22Rv1 (cell line): ENCODE measurements around the gene DNASE2.

Experiments
- H3K27ac ChIP-seq: fragments of 450-650 bp; 2 replicates; pipeline ENCODE4 v1.5.1; 2017
- ZFX ChIP-seq: fragments of 450-650 bp; IDR thresholded peaks from 2 replicates; pipeline ENCODE4 v1.6.1; 2017; ENCODE audit warnings: antibody characterized with exemption, borderline replicate concordance
- TF ChIP-seq, protein P1 (sequence below): fragments of 450-650 bp; IDR thresholded peaks from 2 replicates; pipeline ENCODE4 v1.5.1; 2017; ENCODE audit warnings: mild to moderate bottlenecking

DNASE2 gene

DNA sequence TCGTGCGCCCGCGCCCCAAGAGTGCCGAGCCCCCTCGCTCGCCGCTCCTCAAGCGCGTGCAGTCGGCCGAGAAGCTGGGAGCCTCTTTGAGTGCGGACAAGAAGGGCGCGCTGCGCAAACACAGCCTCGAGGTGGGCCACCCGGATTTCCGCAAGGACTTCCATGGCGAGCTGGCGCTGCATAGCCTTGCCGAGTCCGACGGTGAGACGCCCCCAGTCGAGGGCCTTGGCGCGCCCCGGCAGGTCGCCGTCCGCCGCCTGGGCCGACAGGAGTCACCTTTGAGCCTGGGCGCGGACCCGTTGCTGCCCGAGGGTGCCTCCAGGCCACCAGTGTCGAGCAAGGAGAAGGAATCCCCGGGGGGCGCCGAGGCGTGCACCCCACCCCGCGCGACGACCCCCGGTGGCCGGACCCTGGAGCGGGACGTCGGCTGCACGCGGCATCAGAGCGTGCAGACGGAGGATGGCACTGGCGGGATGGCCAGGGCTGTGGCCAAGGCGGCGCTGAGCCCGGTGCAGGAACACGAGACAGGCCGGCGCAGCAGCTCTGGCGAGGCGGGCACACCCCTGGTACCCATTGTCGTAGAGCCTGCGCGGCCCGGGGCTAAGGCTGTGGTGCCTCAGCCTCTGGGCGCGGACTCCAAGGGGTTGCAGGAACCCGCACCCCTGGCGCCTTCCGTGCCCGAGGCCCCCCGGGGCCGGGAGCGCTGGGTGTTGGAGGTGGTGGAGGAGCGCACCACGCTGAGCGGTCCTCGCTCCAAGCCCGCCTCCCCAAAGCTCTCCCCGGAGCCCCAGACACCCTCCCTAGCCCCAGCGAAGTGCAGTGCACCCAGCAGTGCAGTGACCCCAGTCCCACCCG, 7.1 kb downstream of the DNASE2 start:
- TF ChIP-seq, protein P1, sequence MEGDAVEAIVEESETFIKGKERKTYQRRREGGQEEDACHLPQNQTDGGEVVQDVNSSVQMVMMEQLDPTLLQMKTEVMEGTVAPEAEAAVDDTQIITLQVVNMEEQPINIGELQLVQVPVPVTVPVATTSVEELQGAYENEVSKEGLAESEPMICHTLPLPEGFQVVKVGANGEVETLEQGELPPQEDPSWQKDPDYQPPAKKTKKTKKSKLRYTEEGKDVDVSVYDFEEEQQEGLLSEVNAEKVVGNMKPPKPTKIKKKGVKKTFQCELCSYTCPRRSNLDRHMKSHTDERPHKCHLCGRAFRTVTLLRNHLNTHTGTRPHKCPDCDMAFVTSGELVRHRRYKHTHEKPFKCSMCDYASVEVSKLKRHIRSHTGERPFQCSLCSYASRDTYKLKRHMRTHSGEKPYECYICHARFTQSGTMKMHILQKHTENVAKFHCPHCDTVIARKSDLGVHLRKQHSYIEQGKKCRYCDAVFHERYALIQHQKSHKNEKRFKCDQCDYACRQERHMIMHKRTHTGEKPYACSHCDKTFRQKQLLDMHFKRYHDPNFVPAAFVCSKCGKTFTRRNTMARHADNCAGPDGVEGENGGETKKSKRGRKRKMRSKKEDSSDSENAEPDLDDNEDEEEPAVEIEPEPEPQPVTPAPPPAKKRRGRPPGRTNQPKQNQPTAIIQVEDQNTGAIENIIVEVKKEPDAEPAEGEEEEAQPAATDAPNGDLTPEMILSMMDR: no peak
- no peak for TF ChIP-seq ZFX
- peak overlapping the region; percentile 91 for H3K27ac ChIP-seq

DNA sequence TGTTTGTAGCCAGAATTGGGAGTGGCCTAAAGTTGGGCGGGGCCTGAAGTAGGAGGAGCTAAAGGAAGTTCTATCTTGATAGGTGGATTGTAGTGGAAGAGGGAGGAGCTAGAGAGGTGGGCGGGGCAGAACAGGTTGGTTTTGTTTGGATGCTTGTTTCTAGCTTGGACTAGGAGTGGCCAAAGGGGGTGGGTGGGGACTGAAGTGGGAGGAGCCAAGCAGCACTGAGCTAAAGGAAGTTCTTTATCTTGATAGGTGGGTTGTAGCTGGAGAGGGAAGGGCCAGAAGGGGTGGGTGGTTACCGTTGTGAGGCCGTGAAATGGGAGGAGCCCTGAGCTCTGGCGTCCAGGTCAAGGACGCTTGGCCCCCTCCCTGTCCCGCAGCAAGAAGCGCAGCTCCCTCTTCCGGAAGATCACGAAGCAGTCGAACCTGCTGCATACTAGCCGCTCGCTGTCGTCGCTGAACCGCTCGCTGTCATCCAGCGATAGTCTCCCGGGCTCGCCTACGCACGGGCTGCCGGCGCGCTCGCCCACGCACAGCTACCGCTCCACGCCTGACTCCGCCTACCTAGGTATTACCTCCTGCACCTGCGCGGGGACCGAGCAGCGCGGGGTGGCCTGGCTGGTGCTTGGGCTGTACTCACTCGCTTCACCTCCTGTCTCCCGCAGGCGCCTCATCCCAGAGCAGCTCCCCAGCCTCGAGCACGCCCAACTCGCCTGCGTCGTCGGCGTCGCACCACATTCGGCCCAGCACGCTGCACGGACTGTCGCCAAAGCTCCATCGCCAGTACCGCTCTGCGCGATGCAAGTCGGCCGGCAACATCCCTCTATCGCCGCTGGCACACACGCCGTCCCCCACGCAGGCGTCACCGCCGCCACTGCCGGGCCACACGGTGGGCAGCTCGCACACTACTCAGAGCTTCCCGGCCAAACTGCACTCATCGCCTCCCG, 8.0 kb downstream of the DNASE2 start:
- no peak for TF ChIP-seq ZFX
- TF ChIP-seq, protein P1: peak; percentile 59
- peak overlapping the region; percentile 91 for H3K27ac ChIP-seq

DNA sequence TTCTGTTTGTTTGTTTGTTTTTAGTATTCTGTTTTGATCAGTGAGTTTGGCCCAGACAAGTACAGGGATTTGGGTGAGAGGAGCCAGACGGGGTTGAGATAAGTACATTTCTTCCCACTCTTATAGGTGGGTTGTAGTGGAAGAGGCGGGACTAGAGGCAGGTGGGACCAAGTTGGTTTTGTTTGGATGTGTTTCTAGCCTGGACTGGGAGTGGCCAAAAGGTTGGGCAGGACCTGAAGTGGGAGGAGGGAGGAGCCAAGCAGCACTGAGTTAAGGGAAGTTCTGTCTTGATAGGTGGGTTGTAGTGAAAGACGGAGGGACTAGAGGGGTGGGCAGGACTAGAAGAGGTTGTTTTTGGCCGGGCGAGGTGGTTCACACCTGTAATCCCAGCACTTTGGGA, 9.0 kb downstream of the DNASE2 start:
- H3K27ac ChIP-seq: peak overlapping the region; percentile 91
- no peak for TF ChIP-seq ZFX
- TF ChIP-seq, protein P1: no peak

DNA sequence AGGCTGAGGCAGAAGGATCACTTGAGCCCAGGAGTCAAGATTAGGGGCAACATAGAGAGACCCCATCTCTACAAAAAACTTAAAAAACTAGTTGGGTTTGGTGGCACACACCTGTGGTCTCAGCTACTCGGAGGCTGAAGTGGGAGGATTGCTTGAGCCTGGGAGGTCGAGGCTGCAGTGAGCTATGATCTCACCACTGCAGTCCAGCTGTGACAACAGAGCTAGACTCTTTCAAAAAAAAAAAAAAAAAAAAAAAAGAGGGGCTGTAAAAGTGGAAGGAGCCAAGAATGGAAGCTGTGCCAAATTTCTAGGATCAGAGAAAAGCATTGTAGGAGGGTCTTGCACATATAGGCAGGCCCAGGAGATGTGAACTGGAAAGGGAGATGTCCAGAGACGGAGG, 9.6 kb downstream of the DNASE2 start:
- peak overlapping the region; percentile 91 for H3K27ac ChIP-seq
- no peak for TF ChIP-seq ZFX
- TF ChIP-seq, protein P1: no peak

DNA sequence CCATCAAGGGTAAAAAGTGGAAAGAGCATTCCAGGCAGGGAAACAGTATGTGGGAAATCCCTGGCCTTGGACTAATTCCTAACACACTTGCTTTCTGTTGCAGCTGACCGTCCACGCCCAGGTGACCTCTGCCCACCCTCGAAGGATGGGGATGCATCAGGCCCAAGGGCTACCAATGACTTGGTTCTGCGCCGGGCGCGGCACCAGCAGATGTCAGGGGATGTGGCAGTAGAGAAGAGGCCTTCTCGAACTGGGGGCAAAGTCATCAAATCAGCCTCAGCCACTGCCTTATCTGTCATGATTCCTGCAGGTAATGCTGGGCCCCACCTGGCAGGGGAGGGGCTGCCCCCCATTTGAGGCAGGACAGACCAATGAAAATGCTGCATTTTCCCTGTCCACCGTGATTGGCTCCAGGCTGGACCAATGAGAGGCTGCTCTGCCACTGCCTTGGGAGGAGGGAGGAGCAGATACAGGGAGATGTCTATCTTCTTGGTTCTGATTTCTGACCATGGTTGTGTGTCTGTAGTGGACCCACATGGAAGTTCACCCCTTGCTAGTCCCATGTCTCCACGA, 12.6 kb downstream of the DNASE2 start:
- H3K27ac ChIP-seq: peak overlapping the region; percentile 90; the same call in 1 of the 2 replicates
- TF ChIP-seq ZFX: no peak
- TF ChIP-seq, protein P1: no peak

DNA sequence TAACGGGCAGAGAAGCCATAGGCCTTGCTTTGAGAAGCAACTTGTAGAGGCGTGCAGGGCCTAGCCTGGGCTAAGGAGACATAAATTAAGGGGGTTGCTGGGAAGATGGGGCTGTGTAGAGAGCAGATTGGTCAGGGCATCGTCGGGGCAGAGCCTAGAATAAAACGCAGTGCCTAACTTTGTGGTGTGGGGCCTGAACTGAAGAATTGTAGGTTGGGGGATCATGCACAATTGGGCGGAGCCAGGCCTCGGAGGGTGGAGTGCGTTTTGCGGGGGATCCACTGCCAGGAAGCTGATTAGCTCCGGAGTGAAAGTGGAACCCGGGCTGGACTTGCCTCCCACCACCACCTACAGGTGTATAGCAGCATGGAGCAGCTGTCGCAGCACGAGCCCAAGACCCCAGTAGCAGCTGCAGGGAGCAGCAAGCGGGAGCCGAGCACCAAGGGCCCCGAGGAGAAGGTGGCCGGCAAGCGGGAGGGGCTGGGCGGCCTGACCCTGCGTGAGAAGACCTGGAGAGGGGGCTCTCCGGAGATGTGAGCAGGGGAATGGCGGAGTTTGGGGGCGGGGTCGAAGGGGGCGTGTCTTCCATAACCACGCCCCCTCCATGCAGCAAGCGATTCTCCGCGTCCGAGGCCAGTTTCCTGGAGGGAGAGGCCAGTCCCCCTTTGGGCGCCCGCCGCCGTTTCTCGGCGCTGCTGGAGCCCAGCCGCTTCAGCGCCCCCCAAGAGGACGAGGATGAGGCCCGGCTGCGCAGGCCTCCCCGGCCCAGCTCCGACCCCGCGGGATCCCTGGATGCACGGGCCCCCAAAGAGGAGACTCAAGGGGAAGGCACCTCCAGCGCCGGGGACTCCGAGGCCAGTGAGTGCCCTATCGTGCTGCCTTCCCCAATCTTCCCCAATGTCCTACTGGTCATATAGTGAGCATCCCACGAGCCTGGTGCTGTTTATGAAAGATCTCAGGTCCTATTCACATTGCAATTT, 13.8 kb downstream of the DNASE2 start:
- peak overlapping the region; percentile 90 for H3K27ac ChIP-seq
- TF ChIP-seq, protein P1: peak; percentile 31
- TF ChIP-seq ZFX: no peak
